ENCODE data around the gene NRIP2.

- TF ChIP-seq CTCF (IDR thresholded peaks at IDR 0.05 in 2 of 3, conservative IDR thresholded peaks at IDR 0.05 in 1 of 3; ENCODE audit: control insufficient read depth in 2 of 3, extremely low read depth in 1 of 3, insufficient read depth in 1 of 3, low read depth in 3 of 3, low read length in 3 of 3): no peak
- TF ChIP-seq BHLHE40 (IDR thresholded peaks at IDR 0.05; ENCODE audit: borderline replicate concordance in 1 of 2, low read depth in 2 of 2, low read length in 1 of 2): no peak
- no peak for TF ChIP-seq TCF12 (IDR thresholded peaks at IDR 0.05; ENCODE audit: low read depth, low read length)
- TF ChIP-seq EP300 (IDR thresholded peaks at IDR 0.05; ENCODE audit: borderline replicate concordance in 1 of 2, control insufficient read depth in 1 of 2, low read depth in 2 of 2, low read length in 2 of 2): no peak
- TF ChIP-seq SMC3 (IDR thresholded peaks at IDR 0.05; ENCODE audit: borderline replicate concordance, low read length): no peak
Measured at GRCh38 chr12:2792671-2793500, 41.9 kb downstream of the NRIP2 start.
